ENCODE measurements around the gene PRCC. TPM values are rescaled to one million over a fixed set of nuclear protein-coding genes. Genes with fewer than 3 reads are reported as not detected.
A peak's percentile ranks its signal among the peaks of the same experiment; 100 is the strongest.

PRCC gene
- total and polyA plus RNA-seq, 2 of the 13 experiments (the other 11 are each of a cell fraction or from before 2014, with no cell fraction given) = 24.2 to 40.5 TPM

DNA sequence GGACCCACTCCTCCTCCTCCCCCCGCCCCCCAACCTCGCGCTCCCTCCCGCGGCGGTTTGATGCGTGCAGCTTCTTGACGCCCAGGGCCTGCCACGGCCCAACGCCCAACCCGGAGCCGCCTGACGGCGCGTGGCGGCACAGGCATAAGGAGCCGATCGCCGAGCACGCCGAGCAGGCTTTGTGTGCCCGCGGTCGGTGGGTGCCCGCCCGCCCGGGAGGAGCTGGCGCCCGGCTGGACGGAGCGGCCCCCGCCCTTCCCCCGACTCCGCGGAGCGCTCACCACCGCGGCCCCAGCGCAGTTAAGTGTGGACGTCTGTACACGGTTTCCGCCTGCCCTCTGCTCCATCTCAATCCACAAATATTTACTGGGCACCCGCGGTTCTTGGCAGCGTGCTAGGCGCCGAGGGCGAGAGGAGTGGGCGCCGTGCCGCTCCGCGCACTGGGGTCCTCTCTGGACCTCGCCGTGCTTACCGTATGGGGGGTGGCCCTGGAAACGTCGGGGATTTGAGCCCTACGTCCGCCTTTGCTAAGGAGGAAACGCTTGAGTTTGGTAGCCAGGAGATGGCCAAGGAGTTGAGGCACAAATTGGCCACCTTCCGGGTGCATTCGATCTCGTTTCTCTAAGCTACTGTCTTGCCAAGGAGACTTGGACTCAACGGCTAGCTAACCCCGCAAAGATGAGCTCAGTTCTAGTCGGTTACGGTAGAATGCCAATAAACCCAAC lies 15.4 kb upstream of the PRCC start (continued):
- TF ChIP-seq, protein P1, sequence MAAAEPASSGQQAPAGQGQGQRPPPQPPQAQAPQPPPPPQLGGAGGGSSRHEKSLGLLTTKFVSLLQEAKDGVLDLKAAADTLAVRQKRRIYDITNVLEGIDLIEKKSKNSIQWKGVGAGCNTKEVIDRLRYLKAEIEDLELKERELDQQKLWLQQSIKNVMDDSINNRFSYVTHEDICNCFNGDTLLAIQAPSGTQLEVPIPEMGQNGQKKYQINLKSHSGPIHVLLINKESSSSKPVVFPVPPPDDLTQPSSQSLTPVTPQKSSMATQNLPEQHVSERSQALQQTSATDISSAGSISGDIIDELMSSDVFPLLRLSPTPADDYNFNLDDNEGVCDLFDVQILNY (CRISPR knock-in tag; conservative IDR thresholded peaks at IDR 0.05) = peak; percentile 87
- TF ChIP-seq ZBTB44 (CRISPR knock-in tag; IDR thresholded peaks at IDR 0.05) (peak; percentile 62; the same call in 1 of the 2 replicates), SALL2 (CRISPR knock-in tag; IDR thresholded peaks at IDR 0.05) (peak; percentile 52), POLR2G (IDR thresholded peaks at IDR 0.05; ENCODE audit: low read depth, low read length) (peak; percentile 82), JUND (CRISPR knock-in tag; IDR thresholded peaks at IDR 0.05) (no peak), ZNF124 (CRISPR knock-in tag; IDR thresholded peaks at IDR 0.05) (peak; percentile 38; the same call in 1 of the 2 replicates), PCBP2 (optimal IDR thresholded peaks at IDR 0.05; ENCODE audit: low read depth, low read length, poor library complexity, severe bottlenecking) (no peak), SUZ12 (IDR thresholded peaks at IDR 0.05; ENCODE audit: low read depth, low read length) (no peak), NFKBIZ (CRISPR knock-in tag; IDR thresholded peaks at IDR 0.05) (no peak), ZNF543 (CRISPR knock-in tag; IDR thresholded peaks at IDR 0.05) (no peak), ZNF800 (CRISPR knock-in tag; IDR thresholded peaks at IDR 0.05) (peak; percentile 71; the same call in 1 of the 2 replicates), NFRKB (IDR thresholded peaks at IDR 0.05) (no peak), ZNF160 (CRISPR knock-in tag; IDR thresholded peaks at IDR 0.05) (no peak; the same call in 1 of the 2 replicates), NFE2 (CRISPR knock-in tag; IDR thresholded peaks at IDR 0.05) (no peak), EP300 (IDR thresholded peaks at IDR 0.05; ENCODE audit: low read depth in 2 of 2, low read length in 2 of 2) (peak in 1 of 2 experiments; percentile 28; a peak in 2 of 4 replicates), EP300 (CRISPR knock-in tag; IDR thresholded peaks at IDR 0.05; ENCODE audit: borderline replicate concordance) (0 out of 2 replicates have a peak, but pooled peaks have one; percentile 30), ZNF383 (CRISPR knock-in tag; IDR thresholded peaks at IDR 0.05; ENCODE audit: borderline replicate concordance) (peak; percentile 62; the same call in 1 of the 2 replicates), ZFP82 (CRISPR knock-in tag; IDR thresholded peaks at IDR 0.05; ENCODE audit: borderline replicate concordance) (no peak), SMAD9 (CRISPR knock-in tag; IDR thresholded peaks at IDR 0.05) (no peak), ZNF451 (CRISPR knock-in tag; IDR thresholded peaks at IDR 0.05) (no peak; the same call in 1 of the 2 replicates), JDP2 (CRISPR knock-in tag; IDR thresholded peaks at IDR 0.05; ENCODE audit: borderline replicate concordance) (no peak), ETV5 (CRISPR knock-in tag; IDR thresholded peaks at IDR 0.05; ENCODE audit: borderline replicate concordance) (no peak), ZFX (CRISPR knock-in tag; IDR thresholded peaks at IDR 0.05; ENCODE audit: low read depth) (peak; percentile 86), RFXANK (CRISPR knock-in tag; IDR thresholded peaks at IDR 0.05) (0 out of 2 replicates have a peak, but pooled peaks have one; percentile 61), NCOA1 (CRISPR knock-in tag; IDR thresholded peaks at IDR 0.05) (0 out of 2 replicates have a peak, but pooled peaks have one; percentile 39), ATM (IDR thresholded peaks at IDR 0.05; ENCODE audit: borderline replicate concordance) (no peak)
- TF ChIP-seq, protein P2, sequence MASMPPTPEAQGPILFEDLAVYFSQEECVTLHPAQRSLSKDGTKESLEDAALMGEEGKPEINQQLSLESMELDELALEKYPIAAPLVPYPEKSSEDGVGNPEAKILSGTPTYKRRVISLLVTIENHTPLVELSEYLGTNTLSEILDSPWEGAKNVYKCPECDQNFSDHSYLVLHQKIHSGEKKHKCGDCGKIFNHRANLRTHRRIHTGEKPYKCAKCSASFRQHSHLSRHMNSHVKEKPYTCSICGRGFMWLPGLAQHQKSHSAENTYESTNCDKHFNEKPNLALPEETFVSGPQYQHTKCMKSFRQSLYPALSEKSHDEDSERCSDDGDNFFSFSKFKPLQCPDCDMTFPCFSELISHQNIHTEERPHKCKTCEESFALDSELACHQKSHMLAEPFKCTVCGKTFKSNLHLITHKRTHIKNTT (CRISPR knock-in tag; IDR thresholded peaks at IDR 0.05) = no peak
